Erythroblast (primary cell): Measurements from ENCODE around the gene RAD51B.

Experiments
- GATA1 ChIP-seq: IDR thresholded peaks from 2 replicates; pipeline ENCODE4 v1.6.1; 2011; ENCODE audit warnings: low read depth, mild to moderate bottlenecking, control low read depth, low read length, moderate library complexity
- POLR2A ChIP-seq: IDR thresholded peaks from 2 replicates; pipeline ENCODE4 v1.6.1; 2011; ENCODE audit warnings: mild to moderate bottlenecking, low read length

- TF ChIP-seq POLR2A = no peak
- no peak for TF ChIP-seq GATA1
Observed at GRCh38 chr14:68520637-68521556, 701.3 kb downstream of the RAD51B start.
